C4-2B (cell line): ENCODE results near the gene TKTL2.

Source experiments
- CTCF ChIP-seq: fragments of 450-650 bp; conservative IDR thresholded peaks from 2 replicates; pipeline ENCODE4 v1.5.1; 2017; ENCODE audit warnings: mild to moderate bottlenecking
- ZFX ChIP-seq: fragments of 450-650 bp; IDR thresholded peaks from 2 replicates; pipeline ENCODE4 v1.6.1; 2017

- TF ChIP-seq CTCF (no peak), ZFX (no peak)
Measured at GRCh38 chr4:163492951-163493504, 19.5 kb upstream of the TKTL2 start.
